ENCODE results near the gene SIGLEC15.
"Not testable (repeated sequence)": the region's sequence is repeated elsewhere in the genome, so short reads cannot be mapped to it uniquely, and the experiment has no call there.

Gene SIGLEC15

GRCh38 chr18:45841060-45841764 lies 15.7 kb downstream of the SIGLEC15 start:
- H3K27ac ChIP-seq = no peak overlapping the region
- DNase-seq (ENCODE audit: low read depth, low spot score) = no peak

GRCh38 chr18:45841765-45842442 lies 16.4 kb downstream of the SIGLEC15 start:
- no peak overlapping the region for H3K27ac ChIP-seq
- no peak for DNase-seq (ENCODE audit: low read depth, low spot score)

- no peak for DNase-seq (ENCODE audit: low read depth, low spot score)
These were observed 17.5 kb downstream of the SIGLEC15 start for GRCh38 chr18:45843019-45843418.

GRCh38 chr18:45844938-45845337 lies 19.5 kb downstream of the SIGLEC15 start:
- no peak for DNase-seq (ENCODE audit: low read depth, low spot score)
- no peak overlapping the region for H3K27ac ChIP-seq

More at GRCh38 chr18:45843019-45843418, 17.5 kb downstream of the SIGLEC15 start:
- H3K27ac ChIP-seq = no peak overlapping the region

GRCh38 chr18:45845410-45845809 lies 19.9 kb downstream of the SIGLEC15 start:
- no peak overlapping the region for H3K27ac ChIP-seq
- no peak for DNase-seq (ENCODE audit: low read depth, low spot score)

GRCh38 chr18:45847119-45847518 lies 21.6 kb downstream of the SIGLEC15 start:
- H3K27ac ChIP-seq = no peak overlapping the region
- DNase-seq (ENCODE audit: low read depth, low spot score) = no peak

- not testable (repeated sequence) for H3K27ac ChIP-seq; DNase-seq (ENCODE audit: low read depth, low spot score)
These were observed 23.2 kb downstream of the SIGLEC15 start for GRCh38 chr18:45848643-45849042.

- no peak for DNase-seq (ENCODE audit: low read depth, low spot score)
- no peak overlapping the region for H3K27ac ChIP-seq
These were observed 24.1 kb downstream of the SIGLEC15 start for GRCh38 chr18:45849529-45849928.

- no peak overlapping the region for H3K27ac ChIP-seq
- no peak for DNase-seq (ENCODE audit: low read depth, low spot score)
These were observed 24.5 kb downstream of the SIGLEC15 start for GRCh38 chr18:45850021-45850420.

- DNase-seq (ENCODE audit: low read depth, low spot score) = no peak
These were observed 25.9 kb downstream of the SIGLEC15 start for GRCh38 chr18:45851161-45851925.

GRCh38 chr18:45852631-45853030 lies 27.2 kb downstream of the SIGLEC15 start:
- H3K27ac ChIP-seq = no peak overlapping the region
- DNase-seq (ENCODE audit: low read depth, low spot score) = no peak

More at GRCh38 chr18:45851161-45851925, 25.9 kb downstream of the SIGLEC15 start:
- H3K27ac ChIP-seq = no peak overlapping the region

- DNase-seq (ENCODE audit: low read depth, low spot score) = no peak
- no peak overlapping the region for H3K27ac ChIP-seq
These were observed 28.6 kb downstream of the SIGLEC15 start for GRCh38 chr18:45854036-45854586.

- no peak for DNase-seq (ENCODE audit: low read depth, low spot score)
- no peak overlapping the region for H3K27ac ChIP-seq
These were observed 31.1 kb downstream of the SIGLEC15 start for GRCh38 chr18:45856531-45856930.

GRCh38 chr18:45859334-45859733 lies 33.9 kb downstream of the SIGLEC15 start:
- H3K27ac ChIP-seq = no peak overlapping the region
- no peak for DNase-seq (ENCODE audit: low read depth, low spot score)

GRCh38 chr18:45860492-45860891 lies 35.0 kb downstream of the SIGLEC15 start:
- H3K27ac ChIP-seq = no peak overlapping the region
- no peak for DNase-seq (ENCODE audit: low read depth, low spot score)

- no peak overlapping the region for H3K27ac ChIP-seq
- DNase-seq (ENCODE audit: low read depth, low spot score) = no peak
These were observed 35.5 kb downstream of the SIGLEC15 start for GRCh38 chr18:45860971-45861370.

GRCh38 chr18:45861926-45862325 lies 36.5 kb downstream of the SIGLEC15 start:
- no peak for DNase-seq (ENCODE audit: low read depth, low spot score)
- no peak overlapping the region for H3K27ac ChIP-seq

GRCh38 chr18:45863469-45863868 lies 38.0 kb downstream of the SIGLEC15 start:
- H3K27ac ChIP-seq = no peak overlapping the region
- DNase-seq (ENCODE audit: low read depth, low spot score) = no peak

- H3K27ac ChIP-seq = no peak overlapping the region
- no peak for DNase-seq (ENCODE audit: low read depth, low spot score)
These were observed 38.6 kb downstream of the SIGLEC15 start for GRCh38 chr18:45864081-45864480.

GRCh38 chr18:45865466-45865865 lies 40.0 kb downstream of the SIGLEC15 start:
- DNase-seq (ENCODE audit: low read depth, low spot score) = no peak
- no peak overlapping the region for H3K27ac ChIP-seq

- no peak for DNase-seq (ENCODE audit: low read depth, low spot score)
- no peak overlapping the region for H3K27ac ChIP-seq
These were observed 44.9 kb downstream of the SIGLEC15 start for GRCh38 chr18:45870419-45870818.
